ENCODE data around the gene CAPN15. TPM values are rescaled to one million over a fixed set of nuclear protein-coding genes. Genes with fewer than 3 reads are reported as not detected.
A peak's percentile ranks its signal among the peaks of the same experiment; 100 is the strongest.

Gene CAPN15
- total RNA-seq, 1 experiment from 2014 or later = 91.2 TPM

GRCh38 chr16:600781-601180 lies 73.3 kb downstream of the CAPN15 start:
- Histone ChIP-seq H3K9me3 (ENCODE audit: low read depth, low read length, poor library complexity, severe bottlenecking) (no peaks in the 10 kb centered on the region), H3K36me3 (ENCODE audit: insufficient read depth, low read length, poor library complexity, severe bottlenecking) (peaks cover 4% of the 10 kb centered on the region), H3K4me1 (ENCODE audit: insufficient read depth, low read length, poor library complexity, severe bottlenecking) (no peaks in the 10 kb centered on the region), H3K4me3 (ENCODE audit: low read depth, low read length, poor library complexity, severe bottlenecking) (no peak overlapping the region), H3K27ac (ENCODE audit: low read depth, low read length, poor library complexity, severe bottlenecking) (no peak overlapping the region), H3K27me3 (replicated peaks; ENCODE audit: insufficient read depth, low read depth, low read length, poor library complexity) (no peaks in the 10 kb centered on the region)
- DNase-seq (ENCODE audit: low spot score) = no peak
- ChIA-PET POLR2A (ENCODE audit: low non-redundant PET) (interaction anchor here (0.7 kb wide), 1 partner anchor 1425 kb away, joined by 4 read pairs; no protein-coding TSS in a partner anchor), CTCF (no interaction called here)
- BruUV-seq (replicated peaks) = no TSS peak
- TF ChIP-seq EZH2 (IDR thresholded peaks at IDR 0.05; ENCODE audit: borderline replicate concordance, low read depth, low read length, poor library complexity, severe bottlenecking) (no peak), CTCF (conservative IDR thresholded peaks at IDR 0.05; ENCODE audit: low read depth, low read length) (peak; percentile 41)
- intact Hi-C loops (cut with micrococcal nuclease; ENCODE audit: unreplicated experiment) = no loop called here

GRCh38 chr16:603933-604332 lies 76.4 kb downstream of the CAPN15 start:
- intact Hi-C loops (cut with micrococcal nuclease; ENCODE audit: unreplicated experiment) = no loop called here
- Histone ChIP-seq H3K9me3 (ENCODE audit: low read depth, low read length, poor library complexity, severe bottlenecking) (no peaks in the 10 kb centered on the region), H3K27ac (ENCODE audit: low read depth, low read length, poor library complexity, severe bottlenecking) (no peak overlapping the region), H3K36me3 (ENCODE audit: insufficient read depth, low read length, poor library complexity, severe bottlenecking) (no peaks in the 10 kb centered on the region), H3K27me3 (replicated peaks; ENCODE audit: insufficient read depth, low read depth, low read length, poor library complexity) (no peaks in the 10 kb centered on the region), H3K4me1 (ENCODE audit: insufficient read depth, low read length, poor library complexity, severe bottlenecking) (no peaks in the 10 kb centered on the region), H3K4me3 (ENCODE audit: low read depth, low read length, poor library complexity, severe bottlenecking) (no peak overlapping the region)
- no TSS peak for BruUV-seq (replicated peaks)
- CTCF ChIA-PET = no interaction called here
- no peak for DNase-seq (ENCODE audit: low spot score)
- TF ChIP-seq EZH2 (IDR thresholded peaks at IDR 0.05; ENCODE audit: borderline replicate concordance, low read depth, low read length, poor library complexity, severe bottlenecking) (no peak), CTCF (conservative IDR thresholded peaks at IDR 0.05; ENCODE audit: low read depth, low read length) (no peak)
- POLR2A ChIA-PET (ENCODE audit: low non-redundant PET) = no interaction called here

Small RNA genes lying within 50 kb of the gene (microRNA-seq; reads per million reads assigned to microRNA genes)
- gene MIR3176 = 266 reads per million, percentile 71 among the genes with 10 or more reads in this experiment
- 4.9 reads per million, percentile 15 among the genes with 10 or more reads in this experiment for gene MIR5587

Other genes with a start within 250 kb of the CAPN15 start
- 0.41 and 0.48 TPM in 2 replicates for gene ARHGDIG, start 247.1 kb upstream of the CAPN15 start, total RNA-seq (2021)
- gene PDIA2, start 244.5 kb upstream of the CAPN15 start, total RNA-seq (2021) = 0.46 TPM in 1 of 2 replicates, not detected in the other
- gene AXIN1, start 175.0 kb upstream of the CAPN15 start, total RNA-seq (2021) = 32.7 and 38.2 TPM in 2 replicates
- gene MRPL28, start 157.2 kb upstream of the CAPN15 start, total RNA-seq (2021) = 150 and 157 TPM in 2 replicates
- 38.7 and 47.1 TPM in 2 replicates for gene PGAP6, start 145.7 kb upstream of the CAPN15 start, total RNA-seq (2021)
- 261 and 321 TPM in 2 replicates for gene NME4, start 130.5 kb upstream of the CAPN15 start, total RNA-seq (2021)
- gene DECR2, start 125.8 kb upstream of the CAPN15 start, total RNA-seq (2021) = 27.5 and 28.7 TPM in 2 replicates
- 44.8 and 44.9 TPM in 2 replicates for gene RAB11FIP3, start 102.1 kb upstream of the CAPN15 start, total RNA-seq (2021)
- gene PRR35, start 32.7 kb downstream of the CAPN15 start, total RNA-seq (2021) = 0.13 TPM in 1 of 2 replicates, not detected in the other
- 0.21 and 0.52 TPM in 2 replicates for gene NHLRC4, start 39.3 kb downstream of the CAPN15 start, total RNA-seq (2021)
- gene PIGQ, start 42.3 kb downstream of the CAPN15 start, total RNA-seq (2021) = 59.4 and 65.7 TPM in 2 replicates
- 19.9 and 20.6 TPM in 2 replicates for gene RAB40C, start 62.4 kb downstream of the CAPN15 start, total RNA-seq (2021)
- 1.7 and 1.8 TPM in 2 replicates for gene WFIKKN1, start 103.3 kb downstream of the CAPN15 start, total RNA-seq (2021)
- gene METTL26, start 108.6 kb downstream of the CAPN15 start, total RNA-seq (2021) = 136 and 138 TPM in 2 replicates
- gene MCRIP2, start 114.1 kb downstream of the CAPN15 start, total RNA-seq (2021) = 22.4 and 27.1 TPM in 2 replicates
- gene WDR90, start 121.7 kb downstream of the CAPN15 start, total RNA-seq (2021) = 143 and 147 TPM in 2 replicates
- gene RHOT2, start 140.4 kb downstream of the CAPN15 start, total RNA-seq (2021) = 184 and 193 TPM in 2 replicates
- 1.5 and 2.3 TPM in 2 replicates for gene RHBDL1, start 148.0 kb downstream of the CAPN15 start, total RNA-seq (2021)
- 88.2 and 95.2 TPM in 2 replicates for gene STUB1, start 152.7 kb downstream of the CAPN15 start, total RNA-seq (2021)
- 78.1 and 87.1 TPM in 2 replicates for gene JMJD8, start 156.6 kb downstream of the CAPN15 start, total RNA-seq (2021)
- 17.7 and 18.2 TPM in 2 replicates for gene WDR24, start 162.7 kb downstream of the CAPN15 start, total RNA-seq (2021)
- 1.1 and 2.7 TPM in 2 replicates for gene FBXL16, start 178.1 kb downstream of the CAPN15 start, total RNA-seq (2021)
- gene METRN, start 187.4 kb downstream of the CAPN15 start, total RNA-seq (2021) = 0.86 and 1.8 TPM in 2 replicates
- 21.2 and 26.0 TPM in 2 replicates for gene ANTKMT, start 193.4 kb downstream of the CAPN15 start, total RNA-seq (2021)
- gene CCDC78, start 198.7 kb downstream of the CAPN15 start, total RNA-seq (2021) = 0.28 and 1.4 TPM in 2 replicates
- 2.5 and 3.5 TPM in 2 replicates for gene HAGHL, start 199.4 kb downstream of the CAPN15 start, total RNA-seq (2021)
- gene CIAO3, start 213.3 kb downstream of the CAPN15 start, total RNA-seq (2021) = 48.4 and 50.0 TPM in 2 replicates
- gene MSLN, start 233.0 kb downstream of the CAPN15 start, total RNA-seq (2021) = not detected in 2 replicates

Data from A673 (cell line).